ENCODE data around the gene PRICKLE1. TPM values are rescaled to one million over a fixed set of nuclear protein-coding genes. Genes with fewer than 3 reads are reported as not detected.
A peak's percentile ranks its signal among the peaks of the same experiment; 100 is the strongest.

The PRICKLE1 gene
- polyA plus RNA-seq, 1 experiment = 36.0 TPM

DNA sequence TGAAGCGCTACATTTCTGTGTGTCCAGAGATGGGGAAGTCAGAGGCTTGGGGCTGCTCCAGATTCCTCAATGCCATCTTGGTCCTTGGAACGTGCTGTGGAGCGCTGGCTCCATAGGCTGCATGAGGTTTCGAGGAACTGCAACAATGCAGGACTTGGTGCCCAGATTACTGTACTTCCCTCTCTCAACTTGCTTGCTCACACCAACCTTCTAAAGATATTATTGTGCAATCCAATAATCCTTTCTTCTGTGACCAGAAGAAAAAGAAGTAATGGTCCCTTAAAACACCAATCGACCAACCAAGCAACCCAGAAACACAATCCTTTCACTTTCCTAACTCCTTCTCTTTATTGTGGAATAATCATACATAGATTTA, 3.7 kb downstream of the PRICKLE1 start:
- H3K4me3 ChIP-seq (ENCODE audit: low read depth, low read length) = peak overlapping the region; percentile 35
- H3K9me3 ChIP-seq (ENCODE audit: control insufficient read depth, insufficient read depth, low read length) = no peaks in the 10 kb centered on the region; the same call in 1 of the 2 replicates
- H3K27ac ChIP-seq (ENCODE audit: low read depth, low read length) = no peak overlapping the region
- CTCF ChIA-PET = interaction anchor here (2.2 kb wide), 1 partner anchor 16 kb away, joined by 6 read pairs; no protein-coding TSS in a partner anchor
- POLR2A ChIA-PET = interaction anchor here (0.7 kb wide), 1 partner anchor 280 kb away, joined by 7 read pairs; no protein-coding TSS in a partner anchor
- TF ChIP-seq, protein P1, sequence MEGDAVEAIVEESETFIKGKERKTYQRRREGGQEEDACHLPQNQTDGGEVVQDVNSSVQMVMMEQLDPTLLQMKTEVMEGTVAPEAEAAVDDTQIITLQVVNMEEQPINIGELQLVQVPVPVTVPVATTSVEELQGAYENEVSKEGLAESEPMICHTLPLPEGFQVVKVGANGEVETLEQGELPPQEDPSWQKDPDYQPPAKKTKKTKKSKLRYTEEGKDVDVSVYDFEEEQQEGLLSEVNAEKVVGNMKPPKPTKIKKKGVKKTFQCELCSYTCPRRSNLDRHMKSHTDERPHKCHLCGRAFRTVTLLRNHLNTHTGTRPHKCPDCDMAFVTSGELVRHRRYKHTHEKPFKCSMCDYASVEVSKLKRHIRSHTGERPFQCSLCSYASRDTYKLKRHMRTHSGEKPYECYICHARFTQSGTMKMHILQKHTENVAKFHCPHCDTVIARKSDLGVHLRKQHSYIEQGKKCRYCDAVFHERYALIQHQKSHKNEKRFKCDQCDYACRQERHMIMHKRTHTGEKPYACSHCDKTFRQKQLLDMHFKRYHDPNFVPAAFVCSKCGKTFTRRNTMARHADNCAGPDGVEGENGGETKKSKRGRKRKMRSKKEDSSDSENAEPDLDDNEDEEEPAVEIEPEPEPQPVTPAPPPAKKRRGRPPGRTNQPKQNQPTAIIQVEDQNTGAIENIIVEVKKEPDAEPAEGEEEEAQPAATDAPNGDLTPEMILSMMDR (IDR thresholded peaks at IDR 0.05; ENCODE audit: low read depth, low read length) = no peak
- no peak for DNase-seq (ENCODE audit: low read depth, low spot score)
- no peaks in the 10 kb centered on the region for H3K27me3 ChIP-seq (ENCODE audit: control insufficient read depth, insufficient read depth, low read length)

DNA sequence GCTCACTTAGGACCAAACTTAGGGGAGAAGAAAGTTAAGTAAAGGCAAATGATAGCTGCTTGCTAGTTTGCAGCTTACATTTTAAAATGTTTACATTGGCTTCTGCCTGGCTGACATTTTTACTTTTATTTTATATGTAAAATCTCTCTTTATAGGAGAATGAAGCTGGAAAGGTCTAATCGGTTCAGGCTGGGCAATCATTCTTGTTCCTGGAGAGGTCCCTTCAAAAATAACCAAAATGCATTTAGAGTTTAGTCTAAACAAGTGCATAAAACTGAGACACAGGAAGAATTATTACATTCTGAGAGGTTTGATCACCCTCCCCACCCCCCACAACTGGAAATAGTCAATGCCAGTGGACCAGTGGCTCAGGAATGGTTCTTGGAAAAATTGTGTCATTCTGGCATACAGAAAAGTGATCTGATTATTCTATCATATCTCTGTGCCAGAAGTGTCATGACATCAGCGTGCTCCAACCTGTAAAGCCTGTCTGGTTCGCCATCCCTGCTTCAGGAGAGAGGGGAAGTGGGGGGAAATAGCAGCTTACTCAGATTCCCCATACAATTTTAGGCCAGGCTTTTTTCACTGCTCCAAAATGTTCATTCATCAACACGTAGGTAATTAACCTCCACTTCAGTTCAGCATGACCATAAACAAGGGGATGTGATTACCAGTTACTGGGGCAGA, 4.2 kb downstream of the PRICKLE1 start:
- DNase-seq (ENCODE audit: low read depth, low spot score) = no peak
- CTCF ChIA-PET = interaction anchor here (1.7 to 2.2 kb wide), 2 partner anchors 16 to 752 kb away, joined by 6 to 7 read pairs; no protein-coding TSS in a partner anchor
- H3K27ac ChIP-seq (ENCODE audit: low read depth, low read length) = no peak overlapping the region
- H3K9me3 ChIP-seq (ENCODE audit: control insufficient read depth, insufficient read depth, low read length) = no peaks in the 10 kb centered on the region; the same call in 1 of the 2 replicates
- no peaks in the 10 kb centered on the region for H3K27me3 ChIP-seq (ENCODE audit: control insufficient read depth, insufficient read depth, low read length)
- H3K4me3 ChIP-seq (ENCODE audit: low read depth, low read length) = peak overlapping the region; percentile 35
- TF ChIP-seq, protein P1 (IDR thresholded peaks at IDR 0.05; ENCODE audit: low read depth, low read length) = no peak
- POLR2A ChIA-PET = interaction anchor here (0.7 kb wide), 1 partner anchor 82 kb away, joined by 3 read pairs; no protein-coding TSS in a partner anchor

DNA sequence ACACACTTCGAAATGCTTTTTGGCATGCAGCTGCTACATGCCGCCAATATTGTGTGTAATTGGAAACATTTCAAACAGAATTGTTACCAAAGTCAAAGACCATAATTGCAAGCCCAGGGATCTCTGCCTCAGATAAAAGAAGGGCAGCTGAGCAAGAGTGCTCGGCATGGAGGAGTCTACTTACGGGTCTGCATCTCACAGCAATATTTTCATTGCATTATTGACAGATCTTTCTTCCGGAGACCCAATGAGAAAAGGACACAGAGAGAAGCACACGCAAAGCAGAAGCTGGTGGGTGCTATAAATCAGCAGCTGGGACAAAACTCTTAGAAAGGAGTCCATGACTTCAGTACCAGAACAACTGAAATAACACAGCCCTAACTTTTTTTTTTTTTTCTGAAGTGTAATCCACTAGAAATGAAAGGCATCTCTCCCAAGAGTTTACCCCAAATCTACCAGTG, 4.9 kb downstream of the PRICKLE1 start:
- peak overlapping the region; percentile 21 for H3K4me3 ChIP-seq (ENCODE audit: low read depth, low read length)
- no peaks in the 10 kb centered on the region for H3K27me3 ChIP-seq (ENCODE audit: control insufficient read depth, insufficient read depth, low read length)
- ChIA-PET POLR2A (interaction anchor here (0.7 kb wide), 2 partner anchors 27 to 81 kb away, joined by 3 to 4 read pairs; no protein-coding TSS in a partner anchor), CTCF (interaction anchor here (1.7 kb wide), 1 partner anchor 753 kb away, joined by 7 read pairs; no protein-coding TSS in a partner anchor)
- no peaks in the 10 kb centered on the region; the same call in 1 of the 2 replicates for H3K9me3 ChIP-seq (ENCODE audit: control insufficient read depth, insufficient read depth, low read length)
- TF ChIP-seq, protein P1 (IDR thresholded peaks at IDR 0.05; ENCODE audit: low read depth, low read length) = no peak
- H3K27ac ChIP-seq (ENCODE audit: low read depth, low read length) = no peak overlapping the region
- DNase-seq (ENCODE audit: low read depth, low spot score) = no peak

DNA sequence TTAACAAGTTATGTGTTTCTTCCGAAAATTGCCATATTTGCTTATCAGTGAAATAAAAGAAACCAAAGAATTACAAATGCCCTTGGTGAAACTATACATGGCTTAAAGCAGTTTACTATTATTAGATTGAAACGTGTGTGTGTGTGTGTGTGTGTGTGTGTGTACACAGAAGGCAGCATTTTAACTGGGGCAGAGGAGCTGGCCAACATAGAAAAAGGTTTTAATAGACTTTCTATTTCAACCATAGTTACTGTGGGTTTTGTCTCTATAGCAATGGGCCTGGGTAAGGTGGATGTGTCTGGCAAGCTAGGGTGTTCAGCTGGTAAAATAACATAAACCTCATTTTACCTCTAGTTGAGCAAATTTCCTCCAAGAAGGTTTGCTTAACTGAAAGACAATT, 6.5 kb downstream of the PRICKLE1 start:
- no peak for DNase-seq (ENCODE audit: low read depth, low spot score)
- Histone ChIP-seq H3K4me3 (ENCODE audit: low read depth, low read length) (no peak overlapping the region; the same call in 1 of the 2 replicates), H3K27me3 (ENCODE audit: control insufficient read depth, insufficient read depth, low read length) (no peaks in the 10 kb centered on the region), H3K9me3 (ENCODE audit: control insufficient read depth, insufficient read depth, low read length) (no peaks in the 10 kb centered on the region), H3K27ac (ENCODE audit: low read depth, low read length) (no peak overlapping the region)
- TF ChIP-seq, protein P1 (IDR thresholded peaks at IDR 0.05; ENCODE audit: low read depth, low read length) = no peak
- POLR2A ChIA-PET = interaction anchor here (1.9 kb wide), 1 partner anchor 100 kb away, joined by 4 read pairs; no protein-coding TSS in a partner anchor
- CTCF ChIA-PET = interaction anchor here (0.6 to 2.9 kb wide), 5 partner anchors 14 to 754 kb away, joined by 3 to 13 read pairs (median 5); no protein-coding TSS in a partner anchor

DNA sequence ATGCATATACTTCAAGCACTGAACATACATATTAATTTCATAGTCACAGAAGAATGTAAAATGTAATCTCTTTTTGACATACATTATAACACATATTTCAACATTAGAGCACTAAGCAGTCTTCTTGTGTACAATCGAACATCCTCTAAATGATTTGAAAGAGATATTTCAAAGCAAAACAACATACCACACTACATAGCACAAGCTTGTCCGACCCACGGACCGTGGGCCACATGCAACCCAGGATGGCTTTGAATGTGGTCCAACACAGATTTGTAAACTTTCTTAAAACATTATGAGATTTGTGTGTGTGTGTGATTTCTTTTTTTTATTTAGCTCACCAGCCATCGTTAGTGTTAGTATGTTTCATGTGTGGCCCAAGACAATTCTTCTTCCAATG, 7.0 kb downstream of the PRICKLE1 start:
- POLR2A ChIA-PET = interaction anchor here (0.9 to 1.9 kb wide), 2 partner anchors 99 to 353 kb away, joined by 3 to 4 read pairs; no protein-coding TSS in a partner anchor
- no peaks in the 10 kb centered on the region for H3K27me3 ChIP-seq (ENCODE audit: control insufficient read depth, insufficient read depth, low read length)
- CTCF ChIA-PET = interaction anchor here (0.6 to 2.9 kb wide), 5 partner anchors 13 to 754 kb away, joined by 3 to 13 read pairs (median 5); no protein-coding TSS in a partner anchor

More for the DNA sequence above, 7.0 kb downstream of the PRICKLE1 start:
- H3K4me3 ChIP-seq (ENCODE audit: low read depth, low read length) = no peak overlapping the region; the same call in 1 of the 2 replicates
- TF ChIP-seq, protein P1 (IDR thresholded peaks at IDR 0.05; ENCODE audit: low read depth, low read length) = no peak
- no peak overlapping the region for H3K27ac ChIP-seq (ENCODE audit: low read depth, low read length)
- no peak for DNase-seq (ENCODE audit: low read depth, low spot score)
- H3K9me3 ChIP-seq (ENCODE audit: control insufficient read depth, insufficient read depth, low read length) = no peaks in the 10 kb centered on the region

Measured in AG04450 (cell line).